C4-2B (cell line): ENCODE measurements around the gene PET100.

ENCODE experiments used
- ZFX ChIP-seq: fragments of 450-650 bp; IDR thresholded peaks from 2 replicates; pipeline ENCODE4 v1.6.1; 2017
- TF ChIP-seq, protein P1 (sequence below): fragments of 450-650 bp; conservative IDR thresholded peaks from 2 replicates; pipeline ENCODE4 v1.5.1; 2017; ENCODE audit warnings: mild to moderate bottlenecking

DNA sequence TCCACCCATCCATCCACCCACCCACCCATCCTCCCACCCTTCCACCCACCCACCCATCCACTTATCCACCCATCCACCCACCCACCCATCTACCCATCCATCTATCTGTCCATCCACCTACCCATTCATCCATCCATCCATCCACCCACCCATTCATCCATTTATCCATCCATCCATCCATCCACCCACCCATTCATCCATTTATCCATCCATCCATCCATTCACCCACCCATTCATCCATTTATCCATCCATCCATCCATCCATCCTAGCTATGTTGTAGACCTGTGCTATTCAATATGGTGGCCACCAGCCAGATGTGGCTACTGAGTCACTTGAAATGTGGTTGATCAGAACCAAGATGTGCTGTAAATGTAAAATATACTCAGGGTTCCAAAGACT is 28.9 kb upstream of the PET100 start:
- TF ChIP-seq, protein P1, sequence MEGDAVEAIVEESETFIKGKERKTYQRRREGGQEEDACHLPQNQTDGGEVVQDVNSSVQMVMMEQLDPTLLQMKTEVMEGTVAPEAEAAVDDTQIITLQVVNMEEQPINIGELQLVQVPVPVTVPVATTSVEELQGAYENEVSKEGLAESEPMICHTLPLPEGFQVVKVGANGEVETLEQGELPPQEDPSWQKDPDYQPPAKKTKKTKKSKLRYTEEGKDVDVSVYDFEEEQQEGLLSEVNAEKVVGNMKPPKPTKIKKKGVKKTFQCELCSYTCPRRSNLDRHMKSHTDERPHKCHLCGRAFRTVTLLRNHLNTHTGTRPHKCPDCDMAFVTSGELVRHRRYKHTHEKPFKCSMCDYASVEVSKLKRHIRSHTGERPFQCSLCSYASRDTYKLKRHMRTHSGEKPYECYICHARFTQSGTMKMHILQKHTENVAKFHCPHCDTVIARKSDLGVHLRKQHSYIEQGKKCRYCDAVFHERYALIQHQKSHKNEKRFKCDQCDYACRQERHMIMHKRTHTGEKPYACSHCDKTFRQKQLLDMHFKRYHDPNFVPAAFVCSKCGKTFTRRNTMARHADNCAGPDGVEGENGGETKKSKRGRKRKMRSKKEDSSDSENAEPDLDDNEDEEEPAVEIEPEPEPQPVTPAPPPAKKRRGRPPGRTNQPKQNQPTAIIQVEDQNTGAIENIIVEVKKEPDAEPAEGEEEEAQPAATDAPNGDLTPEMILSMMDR = no peak
- TF ChIP-seq ZFX = no peak
